Measurements from ENCODE around the gene GPNMB. TPM values are rescaled to one million over a fixed set of nuclear protein-coding genes. Genes with fewer than 3 reads are reported as not detected.

GPNMB gene
- total and polyA plus RNA-seq, 10 of the 15 experiments (the other 5 are each of a cell fraction or from before 2014, with no cell fraction given): 5.9 to 22.3 (median 10.0) TPM

DNA sequence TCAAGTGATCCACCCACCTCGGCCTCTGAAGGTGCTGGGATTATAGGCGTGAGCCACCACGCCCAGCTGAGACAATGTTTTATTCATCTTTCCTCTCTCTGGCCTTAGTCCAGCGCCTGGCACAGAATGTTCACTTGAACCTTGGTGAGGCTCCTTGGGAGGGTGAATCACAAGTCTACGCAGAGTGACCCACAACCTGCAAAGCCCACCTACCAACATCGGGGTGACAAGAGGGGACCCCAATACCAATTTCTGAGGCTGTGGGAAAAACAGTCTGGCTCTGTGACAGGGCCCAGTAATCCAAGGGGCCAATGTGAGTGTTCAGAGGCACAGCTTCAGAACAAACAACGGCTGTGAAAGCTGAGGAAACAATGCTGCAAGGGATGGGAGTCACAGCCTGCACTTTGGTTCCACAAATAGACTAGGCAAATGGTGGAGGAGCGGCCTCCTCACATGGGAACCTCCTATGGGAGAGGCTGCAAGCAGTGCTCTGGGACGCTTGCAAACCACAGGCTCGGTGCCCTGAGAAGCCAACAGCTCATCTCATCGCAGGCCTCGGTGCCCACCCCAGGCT, 47.0 kb downstream of the GPNMB start:
- DNase-seq (ENCODE audit: low read depth, low spot score) (no peak), FAIRE-seq (no peak), ATAC-seq (no peak)
- Histone ChIP-seq H3K4me1 (ENCODE audit: control insufficient read depth, insufficient read depth, low read length) (0 out of 2 replicates have a peak, but pooled peaks cover under 1% of the 10 kb centered on the region), H3K27me3 (replicated peaks in 1 of 2; ENCODE audit: control insufficient read depth in 2 of 2, insufficient read depth in 2 of 2, low read length in 1 of 2) (no peaks in the 10 kb centered on the region), H3K9ac (ENCODE audit: control insufficient read depth, insufficient read depth, low read length) (no peak overlapping the region), H3K36me3 (ENCODE audit: control insufficient read depth in 2 of 2, insufficient read depth in 2 of 2, low read length in 1 of 2) (no peaks in the 10 kb centered on the region), H3K27ac (ENCODE audit: control insufficient read depth, insufficient read depth) (no peak overlapping the region), H3K79me2 (ENCODE audit: control insufficient read depth, insufficient read depth, low read length) (no peaks in the 10 kb centered on the region), H2AFZ (ENCODE audit: control insufficient read depth, low read depth, low read length) (no peak overlapping the region), H4K20me1 (ENCODE audit: control insufficient read depth, insufficient read depth) (no peaks in the 10 kb centered on the region), H3K9me3 (replicated peaks; ENCODE audit: control insufficient read depth, insufficient read depth, low read length) (no peaks in the 10 kb centered on the region; the same call in 2 of the 3 replicates), H3K4me3 (no peak overlapping the region), H3K4me2 (ENCODE audit: control insufficient read depth, insufficient read depth) (no peak overlapping the region)
- RAD21 ChIA-PET (ENCODE audit: unreplicated experiment): no interaction called here
- in situ Hi-C loops (cut with MboI): no loop called here
- TF ChIP-seq ZNF274 (IDR thresholded peaks at IDR 0.05; ENCODE audit: insufficient read depth, insufficient read length) (no peak), YY1 (IDR thresholded peaks at IDR 0.05; ENCODE audit: low read depth, low read length) (no peak), EZH2 (IDR thresholded peaks at IDR 0.05; ENCODE audit: borderline replicate concordance, control insufficient read depth, low read depth, low read length) (no peak), BMI1 (IDR thresholded peaks at IDR 0.05; ENCODE audit: borderline replicate concordance) (no peak), SREBF2 (IDR thresholded peaks at IDR 0.05; ENCODE audit: low read length) (no peak), PML (IDR thresholded peaks at IDR 0.05; ENCODE audit: low read length) (no peak), POLR2AphosphoS5 (IDR thresholded peaks at IDR 0.05; ENCODE audit: low read length) (no peak)
- TF ChIP-seq, protein P1, sequence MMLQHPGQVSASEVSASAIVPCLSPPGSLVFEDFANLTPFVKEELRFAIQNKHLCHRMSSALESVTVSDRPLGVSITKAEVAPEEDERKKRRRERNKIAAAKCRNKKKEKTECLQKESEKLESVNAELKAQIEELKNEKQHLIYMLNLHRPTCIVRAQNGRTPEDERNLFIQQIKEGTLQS (IDR thresholded peaks at IDR 0.05; ENCODE audit: borderline replicate concordance, extremely low read depth, low read depth, low read length): no peak
- TF ChIP-seq, protein P2, sequence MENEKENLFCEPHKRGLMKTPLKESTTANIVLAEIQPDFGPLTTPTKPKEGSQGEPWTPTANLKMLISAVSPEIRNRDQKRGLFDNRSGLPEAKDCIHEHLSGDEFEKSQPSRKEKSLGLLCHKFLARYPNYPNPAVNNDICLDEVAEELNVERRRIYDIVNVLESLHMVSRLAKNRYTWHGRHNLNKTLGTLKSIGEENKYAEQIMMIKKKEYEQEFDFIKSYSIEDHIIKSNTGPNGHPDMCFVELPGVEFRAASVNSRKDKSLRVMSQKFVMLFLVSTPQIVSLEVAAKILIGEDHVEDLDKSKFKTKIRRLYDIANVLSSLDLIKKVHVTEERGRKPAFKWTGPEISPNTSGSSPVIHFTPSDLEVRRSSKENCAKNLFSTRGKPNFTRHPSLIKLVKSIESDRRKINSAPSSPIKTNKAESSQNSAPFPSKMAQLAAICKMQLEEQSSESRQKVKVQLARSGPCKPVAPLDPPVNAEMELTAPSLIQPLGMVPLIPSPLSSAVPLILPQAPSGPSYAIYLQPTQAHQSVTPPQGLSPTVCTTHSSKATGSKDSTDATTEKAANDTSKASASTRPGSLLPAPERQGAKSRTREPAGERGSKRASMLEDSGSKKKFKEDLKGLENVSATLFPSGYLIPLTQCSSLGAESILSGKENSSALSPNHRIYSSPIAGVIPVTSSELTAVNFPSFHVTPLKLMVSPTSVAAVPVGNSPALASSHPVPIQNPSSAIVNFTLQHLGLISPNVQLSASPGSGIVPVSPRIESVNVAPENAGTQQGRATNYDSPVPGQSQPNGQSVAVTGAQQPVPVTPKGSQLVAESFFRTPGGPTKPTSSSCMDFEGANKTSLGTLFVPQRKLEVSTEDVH (IDR thresholded peaks at IDR 0.05; ENCODE audit: low read depth, partially characterized antibody): no peak
- TF ChIP-seq, protein P3, sequence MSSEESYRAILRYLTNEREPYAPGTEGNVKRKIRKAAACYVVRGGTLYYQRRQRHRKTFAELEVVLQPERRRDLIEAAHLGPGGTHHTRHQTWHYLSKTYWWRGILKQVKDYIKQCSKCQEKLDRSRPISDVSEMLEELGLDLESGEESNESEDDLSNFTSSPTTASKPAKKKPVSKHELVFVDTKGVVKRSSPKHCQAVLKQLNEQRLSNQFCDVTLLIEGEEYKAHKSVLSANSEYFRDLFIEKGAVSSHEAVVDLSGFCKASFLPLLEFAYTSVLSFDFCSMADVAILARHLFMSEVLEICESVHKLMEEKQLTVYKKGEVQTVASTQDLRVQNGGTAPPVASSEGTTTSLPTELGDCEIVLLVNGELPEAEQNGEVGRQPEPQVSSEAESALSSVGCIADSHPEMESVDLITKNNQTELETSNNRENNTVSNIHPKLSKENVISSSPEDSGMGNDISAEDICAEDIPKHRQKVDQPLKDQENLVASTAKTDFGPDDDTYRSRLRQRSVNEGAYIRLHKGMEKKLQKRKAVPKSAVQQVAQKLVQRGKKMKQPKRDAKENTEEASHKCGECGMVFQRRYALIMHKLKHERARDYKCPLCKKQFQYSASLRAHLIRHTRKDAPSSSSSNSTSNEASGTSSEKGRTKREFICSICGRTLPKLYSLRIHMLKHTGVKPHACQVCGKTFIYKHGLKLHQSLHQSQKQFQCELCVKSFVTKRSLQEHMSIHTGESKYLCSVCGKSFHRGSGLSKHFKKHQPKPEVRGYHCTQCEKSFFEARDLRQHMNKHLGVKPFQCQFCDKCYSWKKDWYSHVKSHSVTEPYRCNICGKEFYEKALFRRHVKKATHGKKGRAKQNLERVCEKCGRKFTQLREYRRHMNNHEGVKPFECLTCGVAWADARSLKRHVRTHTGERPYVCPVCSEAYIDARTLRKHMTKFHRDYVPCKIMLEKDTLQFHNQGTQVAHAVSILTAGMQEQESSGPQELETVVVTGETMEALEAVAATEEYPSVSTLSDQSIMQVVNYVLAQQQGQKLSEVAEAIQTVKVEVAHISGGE (CRISPR knock-in tag; IDR thresholded peaks at IDR 0.05): no peak
- TF ChIP-seq, protein P4, sequence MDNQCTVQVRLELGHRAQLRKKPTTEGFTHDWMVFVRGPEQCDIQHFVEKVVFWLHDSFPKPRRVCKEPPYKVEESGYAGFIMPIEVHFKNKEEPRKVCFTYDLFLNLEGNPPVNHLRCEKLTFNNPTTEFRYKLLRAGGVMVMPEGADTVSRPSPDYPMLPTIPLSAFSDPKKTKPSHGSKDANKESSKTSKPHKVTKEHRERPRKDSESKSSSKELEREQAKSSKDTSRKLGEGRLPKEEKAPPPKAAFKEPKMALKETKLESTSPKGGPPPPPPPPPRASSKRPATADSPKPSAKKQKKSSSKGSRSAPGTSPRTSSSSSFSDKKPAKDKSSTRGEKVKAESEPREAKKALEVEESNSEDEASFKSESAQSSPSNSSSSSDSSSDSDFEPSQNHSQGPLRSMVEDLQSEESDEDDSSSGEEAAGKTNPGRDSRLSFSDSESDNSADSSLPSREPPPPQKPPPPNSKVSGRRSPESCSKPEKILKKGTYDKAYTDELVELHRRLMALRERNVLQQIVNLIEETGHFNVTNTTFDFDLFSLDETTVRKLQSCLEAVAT (IDR thresholded peaks at IDR 0.05): no peak
- CTCF ChIA-PET: interaction anchor here (1.1 to 1.9 kb wide), 3 partner anchors 17 to 254 kb away, joined by 3 to 6 read pairs (median 5); no protein-coding TSS in a partner anchor
- SMC1A ChIA-PET (ENCODE audit: uncharacterized antibody, unreplicated experiment): interaction anchor here (0.9 to 1.1 kb wide), 3 partner anchors 10 to 54 kb away, joined by 3 read pairs; no protein-coding TSS in a partner anchor
- WGBS (ENCODE audit: insufficient coverage, insufficient replicate concordance, low lambda C conversion rate, missing lambda C conversion rate): 67% methylated on average over 12 of the region's 12 CpGs
- POLR2A ChIA-PET: no interaction called here
- no TSS peak for BruUV-seq (replicated peaks)
- intact Hi-C loops (cut with micrococcal nuclease; ENCODE audit: unreplicated experiment): no loop called here

All from GM12878 (cell line).